H1 (cell line): ENCODE measurements around the gene ZSCAN29. TPM values are rescaled to one million over a fixed set of nuclear protein-coding genes. Genes with fewer than 3 reads are reported as not detected.

Source experiments
- KDM1A ChIP-seq: fragments of 200-600, 300-600 bp; sonication (generic); IDR thresholded peaks from 2 replicates; pipeline ENCODE4 v1.7.1; 2016; ENCODE audit warnings: mild to moderate bottlenecking, low read length, borderline replicate concordance
- NRF1 ChIP-seq: IDR thresholded peaks from 2 replicates; pipeline ENCODE4 v1.6.1; 2011; ENCODE audit warnings: mild to moderate bottlenecking, low read depth, low read length, improper control_type of control experiment
- SP4 ChIP-seq: IDR thresholded peaks from 2 replicates; pipeline ENCODE4 v1.6.1; 2012; ENCODE audit warnings: low read length, inconsistent platforms
- polyA plus RNA-seq, 7 experiments: library from polyadenylated mRNA; depleted of rRNA in 3 of 7; stranded (reverse) in 5 of 7; unstranded in 2 of 7; fragments of >200 nt in 5 of 7; fragments of 200-250 nt in 2 of 7; gene quantifications; 1 replicate in 5 of 7; 2 replicates in 1 of 7; 4 replicates in 1 of 7; pipeline versions ENCODE4 v1.2.1 to v1.2.3, GENCODE V29; 2011 to 2013; ENCODE audit warnings: missing spikeins in 2 of 7, mixed read lengths in 2 of 7
- total RNA-seq: library from RNA; stranded (reverse); fragmentation: NEBNext Ultra II Directional; extraction: Animal tissue kit (Norgen Biotek cat#: 25700); gene quantifications from 2 replicates; pipeline ENCODE4 v1.2.1, GENCODE V29; 2021
- TF ChIP-seq, protein P1 (sequence below): IDR thresholded peaks from 2 replicates; pipeline ENCODE4 v1.6.1; 2012; ENCODE audit warnings: low read length, inconsistent platforms

The ZSCAN29 gene
- total and polyA plus RNA-seq, 2 of the 8 experiments (the other 6 are each of a cell fraction or from before 2014, with no cell fraction given): 6.4 to 41.3 TPM

DNA sequence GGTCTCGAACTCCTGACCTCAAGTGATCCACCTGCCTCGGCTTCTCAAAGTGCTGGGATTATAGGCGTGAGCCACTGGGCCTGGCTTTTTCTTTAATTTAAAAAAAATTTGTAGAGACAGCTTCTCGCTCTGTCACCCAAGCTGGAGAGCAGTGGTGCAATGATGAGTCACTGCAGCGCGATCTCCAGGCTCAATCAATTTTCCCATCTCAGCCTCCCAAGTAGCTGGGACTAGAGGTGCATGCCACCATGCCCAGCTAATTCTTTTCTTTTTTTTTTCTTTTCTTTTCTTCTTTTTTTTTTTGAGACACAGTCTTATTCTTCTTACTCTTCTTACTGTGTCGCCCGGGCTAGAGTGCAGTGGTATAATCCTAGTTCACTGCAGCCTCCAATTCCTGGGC lies 19.9 kb upstream of the ZSCAN29 start (continued):
- TF ChIP-seq, protein P1, sequence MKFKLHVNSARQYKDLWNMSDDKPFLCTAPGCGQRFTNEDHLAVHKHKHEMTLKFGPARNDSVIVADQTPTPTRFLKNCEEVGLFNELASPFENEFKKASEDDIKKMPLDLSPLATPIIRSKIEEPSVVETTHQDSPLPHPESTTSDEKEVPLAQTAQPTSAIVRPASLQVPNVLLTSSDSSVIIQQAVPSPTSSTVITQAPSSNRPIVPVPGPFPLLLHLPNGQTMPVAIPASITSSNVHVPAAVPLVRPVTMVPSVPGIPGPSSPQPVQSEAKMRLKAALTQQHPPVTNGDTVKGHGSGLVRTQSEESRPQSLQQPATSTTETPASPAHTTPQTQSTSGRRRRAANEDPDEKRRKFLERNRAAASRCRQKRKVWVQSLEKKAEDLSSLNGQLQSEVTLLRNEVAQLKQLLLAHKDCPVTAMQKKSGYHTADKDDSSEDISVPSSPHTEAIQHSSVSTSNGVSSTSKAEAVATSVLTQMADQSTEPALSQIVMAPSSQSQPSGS: no peak
- no peak for TF ChIP-seq NRF1
- no peak for TF ChIP-seq KDM1A
- no peak for TF ChIP-seq SP4
